GM18519 (cell line): ENCODE measurements around the gene KIAA0040.
A peak's percentile ranks its signal among the peaks of the same experiment; 100 is the strongest.

Source experiments
- ATAC-seq: cut with Tn5 transposase; IDR thresholded peaks from one replicate; pipeline ENCODE4 v1.9.1; 2021; ENCODE audit warnings: mild to moderate bottlenecking, moderate library complexity; ENCODE audit not compliant: unreplicated experiment, low FRiP score

KIAA0040 gene

GRCh38 chr1:175145899-175146528 is 46.6 kb downstream of the KIAA0040 start:
- ATAC-seq: no peak

- no peak for ATAC-seq
These were observed 54.0 kb downstream of the KIAA0040 start for GRCh38 chr1:175138579-175138978.

GRCh38 chr1:175137369-175137768 is 55.2 kb downstream of the KIAA0040 start:
- no peak for ATAC-seq

GRCh38 chr1:175136246-175136645 is 56.3 kb downstream of the KIAA0040 start:
- ATAC-seq: no peak

- no peak for ATAC-seq
These were observed 58.1 kb downstream of the KIAA0040 start for GRCh38 chr1:175134500-175134899.

GRCh38 chr1:175133673-175134435 is 58.7 kb downstream of the KIAA0040 start:
- peak; percentile 45 for ATAC-seq

- ATAC-seq: no peak
These were observed 60.1 kb downstream of the KIAA0040 start for GRCh38 chr1:175132436-175132835.

- no peak for ATAC-seq
These were observed 61.5 kb downstream of the KIAA0040 start for GRCh38 chr1:175131095-175131494.

- ATAC-seq: no peak
These were observed 61.9 kb downstream of the KIAA0040 start for GRCh38 chr1:175130649-175131045.

GRCh38 chr1:175129997-175130648 is 62.5 kb downstream of the KIAA0040 start:
- no peak for ATAC-seq

- no peak for ATAC-seq
These were observed 63.0 kb downstream of the KIAA0040 start for GRCh38 chr1:175129644-175129996.

- ATAC-seq: no peak
These were observed 63.4 kb downstream of the KIAA0040 start for GRCh38 chr1:175129182-175129581.

GRCh38 chr1:175128523-175128922 is 64.1 kb downstream of the KIAA0040 start:
- no peak for ATAC-seq

- ATAC-seq: no peak
These were observed 65.0 kb downstream of the KIAA0040 start for GRCh38 chr1:175127565-175127964.

- no peak for ATAC-seq
These were observed 66.2 kb downstream of the KIAA0040 start for GRCh38 chr1:175126347-175126746.

GRCh38 chr1:175124861-175125260 is 67.7 kb downstream of the KIAA0040 start:
- ATAC-seq: peak; percentile 13

- ATAC-seq: no peak
These were observed 72.1 kb downstream of the KIAA0040 start for GRCh38 chr1:175120511-175120910.

- ATAC-seq: no peak
These were observed 73.9 kb downstream of the KIAA0040 start for GRCh38 chr1:175118375-175119367.

GRCh38 chr1:175116903-175117302 is 75.7 kb downstream of the KIAA0040 start:
- no peak for ATAC-seq

- no peak for ATAC-seq
These were observed 76.3 kb downstream of the KIAA0040 start for GRCh38 chr1:175116210-175116798.
